Neutrophil (primary cell): ENCODE measurements around the gene MDH2.

Experiments used
- H3K27ac ChIP-seq: fragments of 200-600 bp; sonication (generic); 2 replicates; pipeline ENCODE4 v1.5.1; 2016; ENCODE audit warnings: mild to moderate bottlenecking, moderate library complexity
- H3K27me3 ChIP-seq: fragments of 200-600 bp; sonication (generic); 2 replicates; pipeline ENCODE4 v1.6.0; 2016; ENCODE audit warnings: mild to moderate bottlenecking
- H3K36me3 ChIP-seq: fragments of 200-600 bp; sonication (generic); 2 replicates; pipeline ENCODE4 v1.5.1; 2017
- H3K4me1 ChIP-seq, 2 experiments: fragments of 200-600 bp in 1 of 2; sonication (generic) in 1 of 2; 1 replicate in 1 of 2; 2 replicates in 1 of 2; pipeline versions ENCODE4 v1.5.1 to v1.6.1; 2013 to 2016; ENCODE audit warnings: low read depth in 1 of 2, low read length in 1 of 2, mild to moderate bottlenecking in 1 of 2, moderate library complexity in 1 of 2; ENCODE audit not compliant: control insufficient read depth in 1 of 2, insufficient read depth in 1 of 2
- H3K4me3 ChIP-seq, 2 experiments: fragments of 200-600 bp in 1 of 2; sonication (generic) in 1 of 2; 1 replicate in 1 of 2; 2 replicates in 1 of 2; pipeline ENCODE4 v1.5.1; 2013 to 2016; ENCODE audit warnings: low read depth in 1 of 2, low read length in 1 of 2, mild to moderate bottlenecking in 1 of 2, moderate library complexity in 1 of 2
- H3K9me3 ChIP-seq: fragments of 200-600 bp; sonication (generic); 2 replicates; pipeline ENCODE4 v1.5.1; 2016
- CTCF ChIP-seq: fragments of 200-600 bp; sonication (generic); IDR thresholded peaks from 2 replicates; pipeline ENCODE4 v1.5.1; 2016; ENCODE audit warnings: antibody characterized with exemption

The MDH2 gene

GRCh38 chr7:76040126-76040525, 7.8 kb upstream of the MDH2 start:
- Histone ChIP-seq H3K36me3 (peaks cover 28% of the 10 kb centered on the region), H3K4me1 (no peaks in the 10 kb centered on the region), H3K27me3 (no peaks in the 10 kb centered on the region), H3K27ac (no peak overlapping the region), H3K9me3 (no peaks in the 10 kb centered on the region), H3K4me3 (no peak overlapping the region)
- no peak for TF ChIP-seq CTCF

GRCh38 chr7:76044375-76044865, 3.5 kb upstream of the MDH2 start:
- Histone ChIP-seq H3K27ac (no peak overlapping the region), H3K9me3 (no peaks in the 10 kb centered on the region), H3K4me1 (peaks cover 18 to 19% of the 10 kb centered on the region in 2 experiments), H3K36me3 (peaks cover 22% of the 10 kb centered on the region), H3K27me3 (no peaks in the 10 kb centered on the region), H3K4me3 (no peak overlapping the region)
- TF ChIP-seq CTCF = no peak

- H3K4me3 ChIP-seq = peak overlapping the region; percentile 87 to 98
- no peaks in the 10 kb centered on the region for H3K27me3 ChIP-seq
- no peak for TF ChIP-seq CTCF
- H3K27ac ChIP-seq = peak overlapping the region; percentile 86
- H3K4me1 ChIP-seq = peaks cover 18 to 19% of the 10 kb centered on the region in 2 experiments
- no peaks in the 10 kb centered on the region for H3K9me3 ChIP-seq
- H3K36me3 ChIP-seq = peaks cover 12% of the 10 kb centered on the region
Observed at GRCh38 chr7:76047305-76047810, 548 bp upstream of the MDH2 start.

GRCh38 chr7:76048668-76048988, 722 bp downstream of the MDH2 start:
- H3K9me3 ChIP-seq = no peaks in the 10 kb centered on the region
- peak overlapping the region; percentile 87 to 98 for H3K4me3 ChIP-seq
- no peaks in the 10 kb centered on the region for H3K27me3 ChIP-seq
- peaks cover 13% of the 10 kb centered on the region for H3K36me3 ChIP-seq
- peaks cover 18 to 19% of the 10 kb centered on the region in 2 experiments for H3K4me1 ChIP-seq
- TF ChIP-seq CTCF = no peak
- peak overlapping the region; percentile 86 for H3K27ac ChIP-seq

DNA sequence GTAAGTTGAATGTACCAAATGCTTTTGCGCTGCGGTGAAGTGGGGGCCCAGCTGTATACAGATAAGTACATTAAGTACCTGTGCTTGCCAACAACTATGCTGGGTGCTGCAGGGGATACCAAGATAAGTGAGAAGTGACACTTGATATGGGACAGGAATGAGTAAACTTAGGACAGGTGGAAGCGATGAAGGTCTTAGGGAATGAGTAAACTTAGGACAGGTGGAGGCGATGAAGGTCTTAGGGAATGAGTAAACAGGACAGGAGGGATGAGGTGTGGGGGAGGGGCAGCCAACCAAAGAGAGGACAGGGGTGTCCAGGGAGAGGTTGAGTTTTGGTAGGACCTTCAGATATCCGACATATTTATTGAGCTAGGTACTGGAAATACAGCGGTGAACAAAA, 1.4 kb downstream of the MDH2 start:
- Histone ChIP-seq H3K4me3 (no peak overlapping the region), H3K27ac (no peak overlapping the region), H3K4me1 (peaks cover 23 to 24% of the 10 kb centered on the region in 2 experiments), H3K27me3 (no peaks in the 10 kb centered on the region), H3K36me3 (peaks cover 9% of the 10 kb centered on the region), H3K9me3 (no peaks in the 10 kb centered on the region)
- TF ChIP-seq CTCF = no peak

DNA sequence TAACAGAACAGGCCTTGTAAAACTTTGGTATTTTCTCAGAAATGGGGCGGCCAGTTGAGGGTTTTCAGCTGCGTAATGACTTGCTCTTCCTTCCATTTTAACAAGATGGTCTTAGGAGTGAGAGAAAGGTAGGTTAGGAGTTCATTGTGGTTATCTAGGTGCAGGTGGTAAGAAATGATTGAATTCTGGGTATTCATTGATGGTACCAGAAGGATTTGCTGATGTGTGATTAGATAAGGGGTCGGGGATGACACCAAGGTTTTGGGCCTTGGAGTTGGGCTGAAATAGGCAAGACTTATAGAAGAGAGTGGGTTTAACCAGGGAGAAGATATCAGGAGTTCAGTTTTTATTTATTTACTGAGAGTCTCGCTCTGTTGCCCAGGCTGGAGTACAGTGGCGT, 2.6 kb downstream of the MDH2 start:
- H3K27me3 ChIP-seq = no peaks in the 10 kb centered on the region
- H3K4me3 ChIP-seq = no peak overlapping the region
- no peak for TF ChIP-seq CTCF
- H3K27ac ChIP-seq = no peak overlapping the region
- peaks cover 24% of the 10 kb centered on the region in 2 experiments for H3K4me1 ChIP-seq
- peaks cover 12% of the 10 kb centered on the region for H3K36me3 ChIP-seq
- H3K9me3 ChIP-seq = no peaks in the 10 kb centered on the region
